Effector memory CD4-positive, alpha-beta T cell (primary cell): ENCODE results near the gene TEX2.
A peak's percentile ranks its signal among the peaks of the same experiment; 100 is the strongest.

ENCODE experiments used
- DNase-seq, 3 donors: peaks; one replicate each; pipeline ENCODE4 v3.0.0-alpha.2; 2020
- H3K27ac ChIP-seq: 2 replicates; pipeline ENCODE4 v1.7.0; 2013; ENCODE audit warnings: mild to moderate bottlenecking, low read length, moderate library complexity; ENCODE audit not compliant: insufficient read depth, poor library complexity, severe bottlenecking
- H3K27me3 ChIP-seq: replicated peaks from 2 replicates; pipeline ENCODE4 v1.7.0; 2013; ENCODE audit warnings: mild to moderate bottlenecking, low read length; ENCODE audit not compliant: insufficient read depth, control insufficient read depth, poor library complexity, severe bottlenecking
- H3K36me3 ChIP-seq: 2 replicates; pipeline ENCODE4 v1.7.0; 2013; ENCODE audit warnings: mild to moderate bottlenecking, low read length, moderate library complexity; ENCODE audit not compliant: control insufficient read depth, insufficient read depth
- H3K4me1 ChIP-seq: 2 replicates; pipeline ENCODE4 v1.7.0; 2013; ENCODE audit warnings: low read length, mild to moderate bottlenecking; ENCODE audit not compliant: control insufficient read depth, insufficient read depth, poor library complexity, severe bottlenecking
- H3K4me3 ChIP-seq: 2 replicates; pipeline ENCODE4 v1.7.0; 2013; ENCODE audit warnings: low read length, low read depth, mild to moderate bottlenecking; ENCODE audit not compliant: insufficient read depth, poor library complexity, severe bottlenecking
- H3K9me3 ChIP-seq: 2 replicates; pipeline ENCODE4 v1.7.0; 2013; ENCODE audit warnings: mild to moderate bottlenecking, low read length, moderate library complexity; ENCODE audit not compliant: control insufficient read depth

Gene TEX2

GRCh38 chr17:64269687-64270649 lies 6.9 kb upstream of the TEX2 start:
- Histone ChIP-seq H3K4me3 (no peak overlapping the region), H3K27ac (no peak overlapping the region), H3K4me1 (no peaks in the 10 kb centered on the region), H3K9me3 (no peaks in the 10 kb centered on the region), H3K36me3 (no peaks in the 10 kb centered on the region), H3K27me3 (no peaks in the 10 kb centered on the region)
- DNase-seq: no peak

- Histone ChIP-seq H3K4me1 (peaks cover 18% of the 10 kb centered on the region), H3K27me3 (no peaks in the 10 kb centered on the region), H3K27ac (no peak overlapping the region), H3K9me3 (no peaks in the 10 kb centered on the region), H3K36me3 (no peaks in the 10 kb centered on the region), H3K4me3 (no peak overlapping the region)
- no peak for DNase-seq
Observed at GRCh38 chr17:64264891-64265290, 1.8 kb upstream of the TEX2 start.

- H3K9me3 ChIP-seq: no peaks in the 10 kb centered on the region
- peak; percentile 44 to 60 (median 53) for DNase-seq
- H3K27me3 ChIP-seq: no peaks in the 10 kb centered on the region
- peak overlapping the region; percentile 80 for H3K27ac ChIP-seq
- H3K36me3 ChIP-seq: no peaks in the 10 kb centered on the region
- peaks cover 18% of the 10 kb centered on the region for H3K4me1 ChIP-seq
- H3K4me3 ChIP-seq: peak overlapping the region; percentile 90
Observed at GRCh38 chr17:64262198-64262999, 661 bp downstream of the TEX2 start.

- H3K9me3 ChIP-seq: no peaks in the 10 kb centered on the region
- no peaks in the 10 kb centered on the region for H3K36me3 ChIP-seq
- H3K4me1 ChIP-seq: peaks cover 18% of the 10 kb centered on the region
- DNase-seq: no peak
- no peaks in the 10 kb centered on the region for H3K27me3 ChIP-seq
- H3K4me3 ChIP-seq: peak overlapping the region; percentile 90
- peak overlapping the region; percentile 80 for H3K27ac ChIP-seq
Observed at GRCh38 chr17:64261417-64262145, 1.5 kb downstream of the TEX2 start.

- no peaks in the 10 kb centered on the region for H3K9me3 ChIP-seq
- H3K4me1 ChIP-seq: peaks cover 18% of the 10 kb centered on the region
- no peak overlapping the region for H3K4me3 ChIP-seq
- no peaks in the 10 kb centered on the region for H3K36me3 ChIP-seq
- no peaks in the 10 kb centered on the region for H3K27me3 ChIP-seq
- no peak overlapping the region for H3K27ac ChIP-seq
- DNase-seq: no peak
Observed at GRCh38 chr17:64260886-64261285, 2.2 kb downstream of the TEX2 start.

GRCh38 chr17:64259922-64260321 lies 3.1 kb downstream of the TEX2 start:
- Histone ChIP-seq H3K9me3 (no peaks in the 10 kb centered on the region), H3K27me3 (no peaks in the 10 kb centered on the region), H3K36me3 (no peaks in the 10 kb centered on the region), H3K4me1 (peaks cover 18% of the 10 kb centered on the region), H3K4me3 (no peak overlapping the region), H3K27ac (no peak overlapping the region)
- no peak for DNase-seq

- Histone ChIP-seq H3K9me3 (no peaks in the 10 kb centered on the region), H3K27ac (no peak overlapping the region), H3K4me1 (peaks cover 18% of the 10 kb centered on the region), H3K36me3 (no peaks in the 10 kb centered on the region), H3K4me3 (no peak overlapping the region), H3K27me3 (no peaks in the 10 kb centered on the region)
- DNase-seq: no peak
Observed at GRCh38 chr17:64259426-64259825, 3.6 kb downstream of the TEX2 start.

- no peak for DNase-seq
- Histone ChIP-seq H3K4me3 (no peak overlapping the region), H3K4me1 (peaks cover 17% of the 10 kb centered on the region), H3K27me3 (no peaks in the 10 kb centered on the region), H3K9me3 (no peaks in the 10 kb centered on the region), H3K27ac (no peak overlapping the region), H3K36me3 (no peaks in the 10 kb centered on the region)
Observed at GRCh38 chr17:64256913-64257807, 5.9 kb downstream of the TEX2 start.

- Histone ChIP-seq H3K36me3 (no peaks in the 10 kb centered on the region), H3K4me3 (no peak overlapping the region), H3K9me3 (no peaks in the 10 kb centered on the region), H3K27me3 (no peaks in the 10 kb centered on the region), H3K4me1 (peaks cover 3% of the 10 kb centered on the region), H3K27ac (no peak overlapping the region)
- DNase-seq: no peak
Observed at GRCh38 chr17:64255764-64256163, 7.3 kb downstream of the TEX2 start.
